HepG2 (cell line): ENCODE results near the gene PARVB. TPM values are rescaled to one million over a fixed set of nuclear protein-coding genes. Genes with fewer than 3 reads are reported as not detected.

Source experiments
- ATAC-seq: fragments of 200-7000 bp; cut with Tn5 transposase; 3 replicates; pipeline ENCODE4 v1.9.1; 2020; ENCODE audit warnings: mild to moderate bottlenecking, moderate library complexity
- BruUV-seq: library from RNA; stranded (reverse); fragments of 400-500 nt; replicated peaks from 2 replicates; lab custom pipeline; 2021; lab: Mats Ljungman, UMichigan
- CTCF ChIA-PET: fragments of 300-600 bp; formaldehyde crosslinking; extraction: SDS; loops from one replicate; lab custom pipeline; 2021; ENCODE audit warnings: low total read pairs, inconsistent platforms, low intra/inter-chr PET ratio; lab: Yijun Ruan, JAX
- POLR2A ChIA-PET: fragments of 350-600 bp; sonication (Branson Sonifier 250); formaldehyde crosslinking; loops from one replicate; lab custom pipeline; 2020; ENCODE audit warnings: antibody characterized with exemption, inconsistent platforms; lab: Yijun Ruan, JAX
- DNase-seq: peaks from one replicate; pipeline ENCODE4 v3.0.0-alpha.2; 2015; ENCODE audit warnings: low spot score
- FAIRE-seq: peaks from 3 replicates; lab custom pipeline; 2011; peaks lifted over from hg19 to GRCh38; lab: Jason Lieb, UNC
- H2AFZ ChIP-seq: one replicate; pipeline ENCODE4 v1.6.1; 2011; ENCODE audit warnings: low read length, inconsistent platforms
- H3K27ac ChIP-seq: fragments of 300-600 bp; 3 replicates; pipeline ENCODE4 v1.8.0; 2011; ENCODE audit warnings: mixed run types, mild to moderate bottlenecking, mixed read lengths, low read length, inconsistent platforms; ENCODE audit not compliant: insufficient read depth; ENCODE audit errors: extremely low read length
- H3K27me3 ChIP-seq, 2 experiments: fragments of 200-600 bp in 1 of 2; 2 replicates in 1 of 2; 3 replicates in 1 of 2; pipeline versions ENCODE4 v1.6.0 to v1.8.0; 2011; ENCODE audit warnings: low read length in 2 of 2, mild to moderate bottlenecking in 2 of 2, moderate library complexity in 2 of 2, inconsistent platforms in 1 of 2; ENCODE audit not compliant: insufficient read depth in 2 of 2, control insufficient read depth in 1 of 2
- H3K36me3 ChIP-seq, 2 experiments: fragments of 200-600 bp in 1 of 2; replicated peaks in 1 of 2; 2 replicates in 1 of 2; 3 replicates in 1 of 2; pipeline versions ENCODE4 v1.5.1 to v1.8.0; 2011; ENCODE audit warnings: low read length in 2 of 2, inconsistent platforms in 1 of 2; ENCODE audit not compliant: insufficient read depth in 2 of 2, control insufficient read depth in 1 of 2
- H3K4me1 ChIP-seq: 2 replicates; pipeline ENCODE4 v1.5.1; 2012; ENCODE audit warnings: low read length, inconsistent platforms; ENCODE audit not compliant: insufficient read depth
- H3K4me2 ChIP-seq: 2 replicates; pipeline ENCODE4 v1.6.0; 2011; ENCODE audit warnings: low read depth, low read length, inconsistent platforms
- H3K4me3 ChIP-seq, 3 experiments: fragments of 200-600 bp in 1 of 3; sonication (generic), shearing (Covaris generic) in 1 of 3; replicated peaks in 1 of 3; 2 replicates each; pipeline ENCODE4 v1.5.1; 2011 to 2016; ENCODE audit warnings: low read length in 3 of 3, inconsistent platforms in 2 of 3, low read depth in 2 of 3, mild to moderate bottlenecking in 2 of 3, control low read depth in 1 of 3, mixed read lengths in 1 of 3; ENCODE audit not compliant: insufficient read depth in 1 of 3
- H3K79me2 ChIP-seq: one replicate; pipeline ENCODE4 v1.6.1; 2011; ENCODE audit warnings: low read length, inconsistent platforms; ENCODE audit not compliant: insufficient read depth
- H3K9ac ChIP-seq: 2 replicates; pipeline ENCODE4 v1.6.0; 2011; ENCODE audit warnings: mild to moderate bottlenecking, low read depth, low read length, inconsistent platforms; ENCODE audit not compliant: insufficient read depth
- H3K9me3 ChIP-seq: 2 replicates; pipeline ENCODE4 v1.5.1; 2012; ENCODE audit warnings: mild to moderate bottlenecking, low read length
- H4K20me1 ChIP-seq: 2 replicates; pipeline ENCODE4 v1.6.0; 2011; ENCODE audit warnings: inconsistent platforms, mild to moderate bottlenecking, low read length, moderate library complexity; ENCODE audit not compliant: insufficient read depth
- ARHGAP35 ChIP-seq: sonication (generic); formaldehyde crosslinking; IDR thresholded peaks from 2 replicates; pipeline ENCODE4 v1.9.0; 2022; ENCODE audit warnings: mild to moderate bottlenecking, inconsistent platforms, moderate library complexity, missing genetic modification reagents, borderline replicate concordance
- CCAR2 ChIP-seq: fragments of 200-400 bp; formaldehyde crosslinking; optimal IDR thresholded peaks from 2 replicates; pipeline ENCODE3; 2018; ENCODE audit warnings: low read depth, mild to moderate bottlenecking, low read length, moderate library complexity
- CHD4 ChIP-seq: fragments of 200-600 bp; sonication (generic); IDR thresholded peaks from 2 replicates; pipeline ENCODE4 v1.7.0; 2017; ENCODE audit warnings: mild to moderate bottlenecking, low read length, borderline replicate concordance
- CREM ChIP-seq, 2 experiments: sonication (generic) in 1 of 2; formaldehyde crosslinking in 1 of 2; IDR thresholded peaks; 2 replicates each; pipeline versions ENCODE4 v1.4.0 to v1.6.1; 2016 to 2020; ENCODE audit warnings: antibody characterized with exemption in 1 of 2, mild to moderate bottlenecking in 1 of 2, missing genetic modification reagents in 1 of 2
- MEIS2 ChIP-seq: sonication (generic); formaldehyde crosslinking; IDR thresholded peaks from 2 replicates; pipeline ENCODE4 v1.9.0; 2021; ENCODE audit warnings: mild to moderate bottlenecking, missing genetic modification reagents
- NBN ChIP-seq: fragments of 450-650 bp; conservative IDR thresholded peaks from 2 replicates; pipeline ENCODE4 v1.6.1; 2017
- SIX4 ChIP-seq: sonication (generic); formaldehyde crosslinking; IDR thresholded peaks from 2 replicates; pipeline ENCODE4 v1.4.0; 2020; ENCODE audit warnings: missing genetic modification reagents
- TBL1XR1 ChIP-seq: fragments of 150-350 bp; IDR thresholded peaks from 2 replicates; pipeline ENCODE4 v1.6.1; 2014; ENCODE audit warnings: borderline replicate concordance, low read length; ENCODE audit not compliant: partially characterized antibody
- ZFP36L1 ChIP-seq: sonication (generic); formaldehyde crosslinking; IDR thresholded peaks from 2 replicates; pipeline ENCODE4 v1.8.0; 2022; ENCODE audit warnings: mild to moderate bottlenecking, missing genetic modification reagents, moderate library complexity
- ZNF670 ChIP-seq: sonication (generic); formaldehyde crosslinking; IDR thresholded peaks from 2 replicates; pipeline ENCODE4 v1.8.0; 2022; ENCODE audit warnings: mild to moderate bottlenecking, missing genetic modification reagents, borderline replicate concordance
- ZNF768 ChIP-seq: sonication (generic); formaldehyde crosslinking; IDR thresholded peaks from 2 replicates; pipeline ENCODE4 v1.4.0; 2020; ENCODE audit warnings: missing genetic modification reagents
- ZNF775 ChIP-seq: sonication (generic); formaldehyde crosslinking; IDR thresholded peaks from 2 replicates; pipeline ENCODE4 v1.4.0; 2020; ENCODE audit warnings: missing genetic modification reagents, mild to moderate bottlenecking, moderate library complexity, borderline replicate concordance
- ZNF792 ChIP-seq: IDR thresholded peaks from 2 replicates; pipeline ENCODE4 v1.6.1; 2016
- WGBS: methylation state at CpG from one replicate; pipeline ENCODE4 v1.1.6; 2017; ENCODE audit warnings: low lambda C conversion rate; 5-methylcytosine and 5-hydroxymethylcytosine counted together
- in situ Hi-C: cut with HindIII; loops from 2 replicates; pipeline ENCODE4 v1.10.0; 2017; ENCODE audit warnings: low pct_unique_long_range_greater_than_20kb; ENCODE audit not compliant: extremely low pct_ligation_motif_present
- intact Hi-C: fragments of 100-400 bp; cut with micrococcal nuclease; formaldehyde crosslinking; loops from one replicate; pipeline ENCODE4 v1.10.0; 2022; ENCODE audit not compliant: unreplicated experiment
- polyA plus RNA-seq, 8 experiments: library from polyadenylated mRNA; depleted of rRNA in 3 of 8; stranded (reverse) in 7 of 8; unstranded in 1 of 8; fragments of >200 nt; fragmentation: Illumina TruSeq in 4 of 8; extraction: Trizol in 4 of 8; gene quantifications; 2 replicates each; pipeline versions ENCODE4 v1.2.1 to v1.2.3, GENCODE V29; 2011 to 2016; ENCODE audit warnings: low read depth in 4 of 8, missing spikeins in 1 of 8, mixed read lengths in 1 of 8; ENCODE audit not compliant: insufficient read depth in 1 of 8
- total RNA-seq, 5 experiments: library from RNA; depleted of rRNA; stranded (reverse); fragments of >200 nt; fragmentation: Illumina TruSeq; extraction: Trizol; gene quantifications; 2 replicates each; pipeline ENCODE4 v1.2.3, GENCODE V29; 2016; ENCODE audit warnings: low read depth in 1 of 5
- TF ChIP-seq, protein P1 (sequence below): sonication (generic); formaldehyde crosslinking; IDR thresholded peaks from 2 replicates; pipeline ENCODE4 v1.5.0; 2020; ENCODE audit warnings: mild to moderate bottlenecking, missing genetic modification reagents, borderline replicate concordance
- TF ChIP-seq, protein P2 (sequence below): sonication (generic); formaldehyde crosslinking; IDR thresholded peaks from 2 replicates; pipeline ENCODE4 v1.9.0; 2021; ENCODE audit warnings: missing genetic modification reagents, borderline replicate concordance

PARVB gene
- total and polyA plus RNA-seq, 2 of the 13 experiments (the other 11 are each of a cell fraction or from before 2014, with no cell fraction given), result 0.11 to 0.15 TPM

DNA sequence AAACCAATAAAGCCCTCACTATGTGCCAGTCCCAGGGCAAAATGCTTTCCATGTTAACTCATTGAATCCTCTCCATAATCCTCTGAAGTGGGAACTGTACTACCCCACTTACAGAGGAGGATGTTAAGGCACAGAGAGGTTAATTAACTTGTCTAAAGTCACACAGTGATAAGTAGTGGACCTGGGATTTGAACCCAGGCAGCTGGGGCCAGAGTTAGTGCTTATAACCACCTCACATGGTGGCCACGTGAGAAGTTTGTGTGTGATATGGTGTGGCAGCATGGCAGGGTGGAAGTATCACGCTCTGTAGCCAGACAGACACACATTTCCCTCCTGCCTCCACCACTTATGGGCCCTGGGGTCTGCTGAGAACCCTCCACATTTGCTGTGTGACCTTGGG is 173.2 kb downstream of the PARVB start:
- no TSS peak for BruUV-seq
- ATAC-seq, result no peak
- Histone ChIP-seq H3K4me1 (no peaks in the 10 kb centered on the region), H4K20me1 (no peaks in the 10 kb centered on the region), H3K27me3 (peaks cover 5 to 21% of the 10 kb centered on the region in 2 experiments), H2AFZ (no peak overlapping the region), H3K36me3 (no peaks in the 10 kb centered on the region), H3K27ac (no peak overlapping the region), H3K4me3 (no peak overlapping the region), H3K9ac (no peak overlapping the region), H3K4me2 (no peak overlapping the region), H3K9me3 (no peaks in the 10 kb centered on the region), H3K79me2 (no peaks in the 10 kb centered on the region)
- TF ChIP-seq ZNF768 (CRISPR knock-in tag) (peak; percentile 79), MEIS2 (CRISPR knock-in tag) (no peak)
- POLR2A ChIA-PET, result no interaction called here
- no peak for DNase-seq
- no peak for FAIRE-seq
- WGBS, result 43% methylated on average over 2 of the region's 2 CpGs
- CTCF ChIA-PET, result no interaction called here
- in situ Hi-C loops (no loop called here), intact Hi-C loops (no loop called here)

DNA sequence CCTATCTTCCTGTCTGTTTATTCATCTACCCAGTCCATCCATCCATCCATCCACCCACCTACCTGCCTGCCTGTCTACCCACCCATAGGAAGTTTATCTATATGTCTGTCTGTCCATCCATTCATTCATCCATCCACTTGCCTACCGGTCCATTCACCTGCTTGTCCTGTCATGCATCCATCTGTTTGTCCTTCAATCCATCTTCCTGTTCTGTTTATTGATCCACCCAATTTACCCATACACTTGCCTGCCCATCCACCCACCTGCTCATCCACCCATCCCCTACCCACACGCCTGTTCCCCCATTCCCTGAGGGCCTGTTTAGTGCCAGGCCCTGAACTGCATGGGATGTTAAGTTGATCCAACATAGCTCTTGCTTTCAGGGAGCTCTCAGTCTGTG is 175.1 kb downstream of the PARVB start:
- in situ Hi-C loops, result no loop called here
- TF ChIP-seq, protein P1, sequence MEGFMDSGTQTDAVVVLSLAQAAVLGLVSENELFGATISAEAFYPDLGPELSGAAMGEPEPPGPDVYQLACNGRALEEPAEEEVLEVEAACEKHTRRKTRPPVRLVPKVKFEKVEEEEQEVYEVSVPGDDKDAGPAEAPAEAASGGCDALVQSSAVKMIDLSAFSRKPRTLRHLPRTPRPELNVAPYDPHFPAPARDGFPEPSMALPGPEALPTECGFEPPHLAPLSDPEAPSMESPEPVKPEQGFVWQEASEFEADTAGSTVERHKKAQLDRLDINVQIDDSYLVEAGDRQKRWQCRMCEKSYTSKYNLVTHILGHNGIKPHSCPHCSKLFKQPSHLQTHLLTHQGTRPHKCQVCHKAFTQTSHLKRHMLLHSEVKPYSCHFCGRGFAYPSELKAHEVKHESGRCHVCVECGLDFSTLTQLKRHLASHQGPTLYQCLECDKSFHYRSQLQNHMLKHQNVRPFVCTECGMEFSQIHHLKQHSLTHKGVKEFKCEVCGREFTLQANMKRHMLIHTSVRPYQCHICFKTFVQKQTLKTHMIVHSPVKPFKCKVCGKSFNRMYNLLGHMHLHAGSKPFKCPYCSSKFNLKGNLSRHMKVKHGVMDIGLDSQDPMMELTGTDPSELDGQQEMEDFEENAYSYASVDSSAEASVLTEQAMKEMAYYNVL, result no peak
- TF ChIP-seq ZFP36L1, result no peak
- no peak for TF ChIP-seq CHD4
- TF ChIP-seq SIX4 (CRISPR knock-in tag), result no peak
- no peak for TF ChIP-seq ZNF670
- no peak for TF ChIP-seq ZNF792 (CRISPR knock-in tag)
- no peak for TF ChIP-seq ARHGAP35 (CRISPR knock-in tag)
- no peak for TF ChIP-seq TBL1XR1
- no peak for TF ChIP-seq CREM (IDR thresholded peaks at IDR 0.05)
- TF ChIP-seq CREM (CRISPR knock-in tag; IDR thresholded peaks at IDR 0.05), result no peak
- no peak for TF ChIP-seq ZNF775 (CRISPR knock-in tag)
- TF ChIP-seq, protein P2, sequence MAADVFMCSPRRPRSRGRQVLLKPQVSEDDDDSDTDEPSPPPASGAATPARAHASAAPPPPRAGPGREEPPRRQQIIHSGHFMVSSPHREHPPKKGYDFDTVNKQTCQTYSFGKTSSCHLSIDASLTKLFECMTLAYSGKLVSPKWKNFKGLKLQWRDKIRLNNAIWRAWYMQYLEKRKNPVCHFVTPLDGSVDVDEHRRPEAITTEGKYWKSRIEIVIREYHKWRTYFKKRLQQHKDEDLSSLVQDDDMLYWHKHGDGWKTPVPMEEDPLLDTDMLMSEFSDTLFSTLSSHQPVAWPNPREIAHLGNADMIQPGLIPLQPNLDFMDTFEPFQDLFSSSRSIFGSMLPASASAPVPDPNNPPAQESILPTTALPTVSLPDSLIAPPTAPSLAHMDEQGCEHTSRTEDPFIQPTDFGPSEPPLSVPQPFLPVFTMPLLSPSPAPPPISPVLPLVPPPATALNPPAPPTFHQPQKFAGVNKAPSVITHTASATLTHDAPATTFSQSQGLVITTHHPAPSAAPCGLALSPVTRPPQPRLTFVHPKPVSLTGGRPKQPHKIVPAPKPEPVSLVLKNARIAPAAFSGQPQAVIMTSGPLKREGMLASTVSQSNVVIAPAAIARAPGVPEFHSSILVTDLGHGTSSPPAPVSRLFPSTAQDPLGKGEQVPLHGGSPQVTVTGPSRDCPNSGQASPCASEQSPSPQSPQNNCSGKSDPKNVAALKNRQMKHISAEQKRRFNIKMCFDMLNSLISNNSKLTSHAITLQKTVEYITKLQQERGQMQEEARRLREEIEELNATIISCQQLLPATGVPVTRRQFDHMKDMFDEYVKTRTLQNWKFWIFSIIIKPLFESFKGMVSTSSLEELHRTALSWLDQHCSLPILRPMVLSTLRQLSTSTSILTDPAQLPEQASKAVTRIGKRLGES, result no peak
- TF ChIP-seq CCAR2, result no peak
- no peak for TF ChIP-seq NBN

More for the DNA sequence above, 175.1 kb downstream of the PARVB start:
- ATAC-seq (no peak), FAIRE-seq (no peak), DNase-seq (no peak)
- no TSS peak for BruUV-seq
- WGBS, result 1% methylated on average over 2 of the region's 2 CpGs
- intact Hi-C loops, result no loop called here
- Histone ChIP-seq H3K4me1 (no peaks in the 10 kb centered on the region), H3K9ac (no peak overlapping the region), H4K20me1 (no peaks in the 10 kb centered on the region), H3K4me2 (no peak overlapping the region), H3K9me3 (no peaks in the 10 kb centered on the region), H3K79me2 (no peaks in the 10 kb centered on the region), H3K27ac (no peak overlapping the region), H2AFZ (no peak overlapping the region), H3K4me3 (no peak overlapping the region), H3K36me3 (no peaks in the 10 kb centered on the region), H3K27me3 (peaks cover 5 to 35% of the 10 kb centered on the region in 2 experiments; a peak in 4 of 5 replicates)
- POLR2A ChIA-PET, result no interaction called here
- CTCF ChIA-PET, result no interaction called here
